ENCODE measurements around the gene FOXO3. TPM values are rescaled to one million over a fixed set of nuclear protein-coding genes. Genes with fewer than 3 reads are reported as not detected.

FOXO3 gene
- total RNA-seq, 6 experiments from 2014 or later = 18.1 to 45.2 (median 23.8) TPM

GRCh38 chr6:108728826-108729225 is 168.1 kb downstream of the FOXO3 start:
- Histone ChIP-seq H3K4me1 (peaks cover 0 to 16% (median 0%) of the 10 kb centered on the region in 4 donors), H3K4me3 (no peak overlapping the region), H3K27ac (no peak overlapping the region), H3K36me3 (no peaks in the 10 kb centered on the region), H3K27me3 (no peaks in the 10 kb centered on the region), H3K9me3 (no peaks in the 10 kb centered on the region)
- 46% methylated on average over 3 of the region's 7 CpGs for WGBS (ENCODE audit: insufficient coverage, low coverage, low lambda C conversion rate, missing lambda C conversion rate)
- intact Hi-C loops (cut with DNase I) = no loop called here
- DNase-seq = no peak
- TF ChIP-seq POLR2A (IDR thresholded peaks at IDR 0.05) (no peak), CTCF (IDR thresholded peaks at IDR 0.05) (no peak)
- ATAC-seq = peak; percentile 50 to 79 (median 65)

GRCh38 chr6:108730635-108731515 is 170.2 kb downstream of the FOXO3 start:
- Histone ChIP-seq H3K27me3 (no peaks in the 10 kb centered on the region), H3K36me3 (no peaks in the 10 kb centered on the region), H3K4me3 (no peak overlapping the region), H3K4me1 (peaks cover 0 to 16% (median 0%) of the 10 kb centered on the region in 4 donors), H3K27ac (no peak overlapping the region), H3K9me3 (no peaks in the 10 kb centered on the region)
- peak in 1 of 3 donors; percentile 17 for DNase-seq
- ATAC-seq = no peak
- intact Hi-C loops (cut with DNase I) = no loop called here
- TF ChIP-seq POLR2A (IDR thresholded peaks at IDR 0.05) (no peak), CTCF (IDR thresholded peaks at IDR 0.05) (no peak)
- 66% methylated on average over 13 of the region's 13 CpGs for WGBS (ENCODE audit: insufficient coverage, low coverage, low lambda C conversion rate, missing lambda C conversion rate)

GRCh38 chr6:108732091-108732870 is 171.6 kb downstream of the FOXO3 start:
- ATAC-seq (no peak), DNase-seq (peak in 1 of 3 donors; percentile 24)
- TF ChIP-seq POLR2A (IDR thresholded peaks at IDR 0.05) (no peak), CTCF (IDR thresholded peaks at IDR 0.05) (no peak)
- H3K36me3 ChIP-seq = no peaks in the 10 kb centered on the region
- no peak overlapping the region for H3K4me3 ChIP-seq
- intact Hi-C loops (cut with DNase I) = no loop called here
- H3K9me3 ChIP-seq = no peaks in the 10 kb centered on the region
- H3K27ac ChIP-seq = no peak overlapping the region
- no peaks in the 10 kb centered on the region for H3K27me3 ChIP-seq
- H3K4me1 ChIP-seq = peaks cover 0 to 16% (median 0%) of the 10 kb centered on the region in 4 donors
- 90% methylated on average over 5 of the region's 16 CpGs for WGBS (ENCODE audit: insufficient coverage, low coverage, low lambda C conversion rate, missing lambda C conversion rate)

GRCh38 chr6:108733051-108733450 is 172.3 kb downstream of the FOXO3 start:
- H3K9me3 ChIP-seq = no peaks in the 10 kb centered on the region
- H3K4me1 ChIP-seq = peaks cover 0 to 16% (median 0%) of the 10 kb centered on the region in 4 donors
- no peaks in the 10 kb centered on the region for H3K27me3 ChIP-seq
- no peak overlapping the region for H3K4me3 ChIP-seq
- no CpG with 5 or more reads among the region's 1 CpG for WGBS (ENCODE audit: insufficient coverage, low coverage, low lambda C conversion rate, missing lambda C conversion rate)
- no peaks in the 10 kb centered on the region for H3K36me3 ChIP-seq
- ATAC-seq (no peak), DNase-seq (peak in 1 of 3 donors; percentile 28)
- TF ChIP-seq POLR2A (IDR thresholded peaks at IDR 0.05) (no peak), CTCF (IDR thresholded peaks at IDR 0.05) (no peak)
- H3K27ac ChIP-seq = no peak overlapping the region
- intact Hi-C loops (cut with DNase I) = no loop called here

All from right lobe of liver (tissue), 6 donors.